Measurements from ENCODE around the gene GADL1.

The GADL1 gene

GRCh38 chr3:30918761-30919160, 24.3 kb upstream of the GADL1 start:
- no peaks in the 10 kb centered on the region for H3K36me3 ChIP-seq (ENCODE audit: control insufficient read depth, insufficient read depth, low read length)
- H3K4me3 ChIP-seq (ENCODE audit: low read length), result no peak overlapping the region
- H3K9me3 ChIP-seq (ENCODE audit: control insufficient read depth, insufficient read depth, low read length), result no peaks in the 10 kb centered on the region
- H3K27ac ChIP-seq (ENCODE audit: low read length), result no peak overlapping the region
- no peaks in the 10 kb centered on the region for H3K4me1 ChIP-seq (ENCODE audit: control insufficient read depth, insufficient read depth, low read length)
- no peak for DNase-seq (ENCODE audit: low read depth, low spot score)
- H3K27me3 ChIP-seq (ENCODE audit: control insufficient read depth, insufficient read depth, low read length), result no peaks in the 10 kb centered on the region
- no CpG with 5 or more reads among the region's 1 CpG for WGBS (ENCODE audit: insufficient coverage, insufficient read length)

DNA sequence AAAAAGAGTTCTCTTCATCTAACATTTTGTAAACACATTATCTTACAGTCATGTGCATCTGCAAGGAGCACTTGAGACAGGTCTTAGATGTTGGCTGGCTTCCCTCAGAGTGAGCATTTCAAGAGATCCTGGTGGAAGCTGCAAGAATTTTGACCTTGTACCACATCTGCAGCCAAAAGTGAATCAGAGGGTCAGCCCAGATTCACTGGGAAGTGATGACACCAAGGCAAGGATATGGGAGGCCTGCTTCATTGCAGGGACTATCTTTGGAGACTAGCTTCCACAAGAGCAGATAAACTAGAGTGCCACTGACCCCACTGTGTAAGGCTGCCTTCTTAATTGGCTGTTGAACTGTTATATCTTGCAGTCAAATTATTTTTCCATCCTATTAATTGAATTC, 21.3 kb upstream of the GADL1 start:
- H3K4me1 ChIP-seq (ENCODE audit: control insufficient read depth, insufficient read depth, low read length), result no peaks in the 10 kb centered on the region
- no peak overlapping the region for H3K27ac ChIP-seq (ENCODE audit: low read length)
- no peaks in the 10 kb centered on the region for H3K36me3 ChIP-seq (ENCODE audit: control insufficient read depth, insufficient read depth, low read length)
- H3K4me3 ChIP-seq (ENCODE audit: low read length), result no peak overlapping the region
- H3K27me3 ChIP-seq (ENCODE audit: control insufficient read depth, insufficient read depth, low read length), result no peaks in the 10 kb centered on the region
- no peaks in the 10 kb centered on the region for H3K9me3 ChIP-seq (ENCODE audit: control insufficient read depth, insufficient read depth, low read length)
- DNase-seq (ENCODE audit: low read depth, low spot score), result no peak

DNA sequence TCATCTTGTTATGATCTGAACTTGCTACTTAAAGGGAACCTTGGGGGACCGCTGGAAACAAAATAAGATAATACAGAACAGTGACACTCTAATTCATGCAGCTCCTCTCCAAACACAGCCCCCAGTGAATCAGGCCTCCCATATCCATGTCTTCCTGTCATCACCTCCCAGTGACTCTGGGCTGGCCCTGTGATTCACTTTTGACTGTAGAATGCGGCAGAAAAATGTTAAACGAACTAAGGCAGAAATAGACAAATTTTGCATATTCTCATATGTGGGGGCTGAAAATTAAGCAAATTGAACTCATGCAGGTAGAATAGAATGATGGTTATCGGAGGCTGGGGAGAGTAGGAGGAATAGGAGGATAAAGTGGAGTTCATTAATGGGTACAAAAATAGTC, 20.2 kb upstream of the GADL1 start:
- Histone ChIP-seq H3K4me1 (ENCODE audit: control insufficient read depth, insufficient read depth, low read length) (no peaks in the 10 kb centered on the region), H3K27me3 (ENCODE audit: control insufficient read depth, insufficient read depth, low read length) (no peaks in the 10 kb centered on the region), H3K9me3 (ENCODE audit: control insufficient read depth, insufficient read depth, low read length) (no peaks in the 10 kb centered on the region), H3K36me3 (ENCODE audit: control insufficient read depth, insufficient read depth, low read length) (no peaks in the 10 kb centered on the region), H3K27ac (ENCODE audit: low read length) (no peak overlapping the region), H3K4me3 (ENCODE audit: low read length) (no peak overlapping the region)
- DNase-seq (ENCODE audit: low read depth, low spot score), result no peak
- no CpG with 5 or more reads among the region's 4 CpGs for WGBS (ENCODE audit: insufficient coverage, insufficient read length)

DNA sequence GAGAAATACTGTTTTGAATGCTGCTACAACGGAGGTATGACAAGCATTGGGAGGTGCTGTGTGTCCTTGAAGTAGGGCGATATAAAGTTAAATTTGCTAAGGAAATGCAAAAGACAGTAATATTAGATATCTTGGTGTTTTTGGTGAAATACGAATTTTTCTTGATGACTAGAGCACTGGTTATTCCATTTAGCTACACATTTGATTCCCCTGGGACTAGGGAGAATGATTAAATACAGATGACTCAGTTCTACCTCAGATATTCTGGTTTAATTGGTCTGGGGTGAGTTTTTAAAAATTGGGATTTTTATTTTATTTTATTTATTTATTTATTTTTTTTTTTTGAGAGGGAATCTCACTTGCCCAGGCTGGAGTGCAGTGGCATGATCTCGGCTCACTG, 18.7 kb upstream of the GADL1 start:
- Histone ChIP-seq H3K9me3 (ENCODE audit: control insufficient read depth, insufficient read depth, low read length) (no peaks in the 10 kb centered on the region), H3K4me1 (ENCODE audit: control insufficient read depth, insufficient read depth, low read length) (no peaks in the 10 kb centered on the region), H3K27me3 (ENCODE audit: control insufficient read depth, insufficient read depth, low read length) (no peaks in the 10 kb centered on the region), H3K36me3 (ENCODE audit: control insufficient read depth, insufficient read depth, low read length) (no peaks in the 10 kb centered on the region), H3K27ac (ENCODE audit: low read length) (no peak overlapping the region), H3K4me3 (ENCODE audit: low read length) (no peak overlapping the region)
- no peak for DNase-seq (ENCODE audit: low read depth, low spot score)
- WGBS (ENCODE audit: insufficient coverage, insufficient read length), result no CpG with 5 or more reads among the region's 4 CpGs

GRCh38 chr3:30912301-30912700, 17.8 kb upstream of the GADL1 start:
- Histone ChIP-seq H3K9me3 (ENCODE audit: control insufficient read depth, insufficient read depth, low read length) (no peaks in the 10 kb centered on the region), H3K4me1 (ENCODE audit: control insufficient read depth, insufficient read depth, low read length) (no peaks in the 10 kb centered on the region)
- no peak for DNase-seq (ENCODE audit: low read depth, low spot score)

DNA sequence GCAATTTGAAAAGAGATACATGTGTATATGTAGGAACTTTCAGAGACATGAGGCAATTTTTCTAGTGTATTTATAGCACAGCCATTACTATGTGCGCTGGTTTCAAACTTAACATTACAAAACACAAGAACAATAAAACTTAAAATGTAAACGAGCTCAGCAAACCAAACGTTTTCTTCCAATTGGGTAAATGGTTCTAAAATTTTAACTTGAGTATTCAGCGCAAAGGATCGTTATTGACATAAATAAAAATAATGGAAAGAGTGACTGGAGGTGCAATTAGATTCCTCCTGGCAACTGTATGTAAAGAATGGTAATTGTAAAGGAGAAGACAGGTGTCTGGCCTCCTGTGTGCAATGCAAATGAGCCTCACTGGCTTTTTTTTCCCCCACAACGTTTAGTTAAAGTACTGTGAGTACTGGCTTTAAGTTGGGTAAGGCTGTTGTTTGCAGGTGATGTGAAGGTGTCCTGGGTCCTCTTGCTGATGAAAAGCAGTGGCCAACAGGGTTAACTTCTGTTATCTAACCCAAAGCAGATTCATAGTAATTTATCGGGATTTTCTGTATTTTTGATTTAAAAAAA, 14.1 kb upstream of the GADL1 start:
- WGBS (ENCODE audit: insufficient coverage, insufficient read length), result no CpG with 5 or more reads among the region's 7 CpGs

More at GRCh38 chr3:30912301-30912700, 17.8 kb upstream of the GADL1 start:
- Histone ChIP-seq H3K27ac (ENCODE audit: low read length) (no peak overlapping the region), H3K27me3 (ENCODE audit: control insufficient read depth, insufficient read depth, low read length) (no peaks in the 10 kb centered on the region), H3K4me3 (ENCODE audit: low read length) (no peak overlapping the region), H3K36me3 (ENCODE audit: control insufficient read depth, insufficient read depth, low read length) (no peaks in the 10 kb centered on the region)

GRCh38 chr3:30904996-30905395, 10.5 kb upstream of the GADL1 start:
- H3K27ac ChIP-seq (ENCODE audit: low read length), result no peak overlapping the region
- no peaks in the 10 kb centered on the region for H3K27me3 ChIP-seq (ENCODE audit: control insufficient read depth, insufficient read depth, low read length)
- H3K4me3 ChIP-seq (ENCODE audit: low read length), result no peak overlapping the region
- DNase-seq (ENCODE audit: low read depth, low spot score), result no peak
- H3K9me3 ChIP-seq (ENCODE audit: control insufficient read depth, insufficient read depth, low read length), result no peaks in the 10 kb centered on the region
- no CpG with 5 or more reads among the region's 4 CpGs for WGBS (ENCODE audit: insufficient coverage, insufficient read length)
- H3K36me3 ChIP-seq (ENCODE audit: control insufficient read depth, insufficient read depth, low read length), result no peaks in the 10 kb centered on the region
- H3K4me1 ChIP-seq (ENCODE audit: control insufficient read depth, insufficient read depth, low read length), result no peaks in the 10 kb centered on the region

More for the DNA sequence above, 14.1 kb upstream of the GADL1 start:
- no peak overlapping the region for H3K4me3 ChIP-seq (ENCODE audit: low read length)
- no peaks in the 10 kb centered on the region for H3K27me3 ChIP-seq (ENCODE audit: control insufficient read depth, insufficient read depth, low read length)
- DNase-seq (ENCODE audit: low read depth, low spot score), result no peak
- H3K4me1 ChIP-seq (ENCODE audit: control insufficient read depth, insufficient read depth, low read length), result no peaks in the 10 kb centered on the region
- H3K36me3 ChIP-seq (ENCODE audit: control insufficient read depth, insufficient read depth, low read length), result no peaks in the 10 kb centered on the region
- no peak overlapping the region for H3K27ac ChIP-seq (ENCODE audit: low read length)
- H3K9me3 ChIP-seq (ENCODE audit: control insufficient read depth, insufficient read depth, low read length), result no peaks in the 10 kb centered on the region

DNA sequence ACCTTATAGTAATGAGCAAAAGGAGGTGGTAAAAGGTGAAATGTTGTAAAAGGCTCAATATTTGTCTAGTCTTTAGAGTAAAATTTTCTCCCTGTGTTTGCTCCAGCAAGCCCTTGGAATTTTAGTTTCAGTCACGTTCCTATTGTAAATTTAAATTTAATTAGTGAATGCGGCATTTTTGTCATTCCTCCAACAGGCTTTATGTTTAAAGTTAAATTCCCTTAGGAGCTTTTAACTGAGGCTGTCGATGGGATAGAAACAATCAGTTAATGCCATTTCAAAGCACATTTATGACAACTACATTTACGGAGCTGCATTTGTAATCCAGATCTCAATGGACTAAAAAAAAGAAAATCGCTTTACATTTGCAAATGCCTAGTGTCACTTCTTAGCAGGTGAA, 868 bp upstream of the GADL1 start:
- no peak for DNase-seq (ENCODE audit: low read depth, low spot score)
- Histone ChIP-seq H3K36me3 (ENCODE audit: control insufficient read depth, insufficient read depth, low read length) (no peaks in the 10 kb centered on the region), H3K27ac (ENCODE audit: low read length) (no peak overlapping the region), H3K9me3 (ENCODE audit: control insufficient read depth, insufficient read depth, low read length) (no peaks in the 10 kb centered on the region), H3K4me1 (ENCODE audit: control insufficient read depth, insufficient read depth, low read length) (no peaks in the 10 kb centered on the region), H3K4me3 (ENCODE audit: low read length) (no peak overlapping the region), H3K27me3 (ENCODE audit: control insufficient read depth, insufficient read depth, low read length) (peaks cover 4% of the 10 kb centered on the region; the same call in 1 of the 2 replicates)
- WGBS (ENCODE audit: insufficient coverage, insufficient read length), result no CpG with 5 or more reads among the region's 5 CpGs

GRCh38 chr3:30893678-30894325, 659 bp downstream of the GADL1 start:
- Histone ChIP-seq H3K27me3 (ENCODE audit: control insufficient read depth, insufficient read depth, low read length) (peaks cover 4% of the 10 kb centered on the region; the same call in 1 of the 2 replicates), H3K36me3 (ENCODE audit: control insufficient read depth, insufficient read depth, low read length) (no peaks in the 10 kb centered on the region), H3K9me3 (ENCODE audit: control insufficient read depth, insufficient read depth, low read length) (no peaks in the 10 kb centered on the region), H3K4me1 (ENCODE audit: control insufficient read depth, insufficient read depth, low read length) (no peaks in the 10 kb centered on the region), H3K27ac (ENCODE audit: low read length) (no peak overlapping the region), H3K4me3 (ENCODE audit: low read length) (no peak overlapping the region)
- DNase-seq (ENCODE audit: low read depth, low spot score), result no peak
- no CpG with 5 or more reads among the region's 8 CpGs for WGBS (ENCODE audit: insufficient coverage, insufficient read length)

- Histone ChIP-seq H3K9me3 (ENCODE audit: control insufficient read depth, insufficient read depth, low read length) (no peaks in the 10 kb centered on the region), H3K4me3 (ENCODE audit: low read length) (no peak overlapping the region), H3K27me3 (ENCODE audit: control insufficient read depth, insufficient read depth, low read length) (peaks cover 4% of the 10 kb centered on the region; the same call in 1 of the 2 replicates), H3K27ac (ENCODE audit: low read length) (no peak overlapping the region), H3K36me3 (ENCODE audit: control insufficient read depth, insufficient read depth, low read length) (no peaks in the 10 kb centered on the region), H3K4me1 (ENCODE audit: control insufficient read depth, insufficient read depth, low read length) (no peaks in the 10 kb centered on the region)
- DNase-seq (ENCODE audit: low read depth, low spot score), result no peak
- whole genome bisulfite sequencing (ENCODE audit: insufficient coverage, insufficient read length), result no CpG with 5 or more reads among the region's 1 CpG
Observed at GRCh38 chr3:30890907-30891306, 3.6 kb downstream of the GADL1 start.

GRCh38 chr3:30886888-30887287, 7.6 kb downstream of the GADL1 start:
- Histone ChIP-seq H3K27ac (ENCODE audit: low read length) (no peak overlapping the region), H3K9me3 (ENCODE audit: control insufficient read depth, insufficient read depth, low read length) (no peaks in the 10 kb centered on the region), H3K27me3 (ENCODE audit: control insufficient read depth, insufficient read depth, low read length) (no peaks in the 10 kb centered on the region), H3K36me3 (ENCODE audit: control insufficient read depth, insufficient read depth, low read length) (no peaks in the 10 kb centered on the region), H3K4me1 (ENCODE audit: control insufficient read depth, insufficient read depth, low read length) (no peaks in the 10 kb centered on the region), H3K4me3 (ENCODE audit: low read length) (no peak overlapping the region)
- no CpG with 5 or more reads among the region's 2 CpGs for WGBS (ENCODE audit: insufficient coverage, insufficient read length)
- no peak for DNase-seq (ENCODE audit: low read depth, low spot score)
